ENCODE measurements around the gene FANCC.

The FANCC gene

DNA sequence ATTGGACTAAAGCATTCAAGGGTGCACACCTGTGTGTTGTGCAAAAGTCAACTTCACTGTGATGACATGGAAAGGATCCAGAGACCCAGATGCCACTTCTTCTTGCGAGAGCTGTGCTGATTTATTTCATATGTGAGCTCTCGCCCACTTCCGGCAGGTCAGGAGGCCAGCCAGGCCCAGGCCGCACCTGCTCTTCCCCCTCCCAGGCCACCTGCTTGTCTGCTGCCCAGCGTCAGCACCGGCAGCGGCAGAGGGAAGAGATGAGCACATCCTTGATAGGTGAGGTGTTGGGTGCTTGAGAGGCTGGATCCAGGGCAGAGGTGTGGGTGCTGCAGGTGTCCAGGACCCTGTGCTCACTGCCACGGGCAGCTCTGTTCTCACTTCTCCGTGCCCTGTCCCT is 242.9 kb downstream of the FANCC start:
- TF ChIP-seq, protein P1, sequence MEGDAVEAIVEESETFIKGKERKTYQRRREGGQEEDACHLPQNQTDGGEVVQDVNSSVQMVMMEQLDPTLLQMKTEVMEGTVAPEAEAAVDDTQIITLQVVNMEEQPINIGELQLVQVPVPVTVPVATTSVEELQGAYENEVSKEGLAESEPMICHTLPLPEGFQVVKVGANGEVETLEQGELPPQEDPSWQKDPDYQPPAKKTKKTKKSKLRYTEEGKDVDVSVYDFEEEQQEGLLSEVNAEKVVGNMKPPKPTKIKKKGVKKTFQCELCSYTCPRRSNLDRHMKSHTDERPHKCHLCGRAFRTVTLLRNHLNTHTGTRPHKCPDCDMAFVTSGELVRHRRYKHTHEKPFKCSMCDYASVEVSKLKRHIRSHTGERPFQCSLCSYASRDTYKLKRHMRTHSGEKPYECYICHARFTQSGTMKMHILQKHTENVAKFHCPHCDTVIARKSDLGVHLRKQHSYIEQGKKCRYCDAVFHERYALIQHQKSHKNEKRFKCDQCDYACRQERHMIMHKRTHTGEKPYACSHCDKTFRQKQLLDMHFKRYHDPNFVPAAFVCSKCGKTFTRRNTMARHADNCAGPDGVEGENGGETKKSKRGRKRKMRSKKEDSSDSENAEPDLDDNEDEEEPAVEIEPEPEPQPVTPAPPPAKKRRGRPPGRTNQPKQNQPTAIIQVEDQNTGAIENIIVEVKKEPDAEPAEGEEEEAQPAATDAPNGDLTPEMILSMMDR (conservative IDR thresholded peaks at IDR 0.05; ENCODE audit: low read depth, low read length), result no peak
- no peak overlapping the region for H3K4me3 ChIP-seq (ENCODE audit: low read length)

DNA sequence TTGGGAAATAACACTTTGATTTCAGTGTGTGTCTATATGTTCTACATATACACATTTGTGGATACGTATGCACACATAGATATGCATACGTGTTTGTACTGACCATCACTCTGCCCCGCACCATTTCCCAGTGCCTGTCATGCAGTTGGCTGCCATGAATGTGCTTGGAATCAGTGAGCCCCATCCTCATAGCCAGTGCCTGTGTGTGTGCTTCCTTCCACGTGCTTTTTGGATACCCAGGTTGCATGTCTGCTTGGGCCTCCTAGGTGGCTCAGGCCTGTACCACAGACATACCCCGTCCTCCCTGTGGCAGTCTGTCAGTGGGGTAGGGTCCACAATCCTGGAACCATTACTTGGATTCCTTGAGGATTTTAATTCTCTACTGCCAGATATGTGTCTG is 243.6 kb downstream of the FANCC start:
- no peak for DNase-seq (ENCODE audit: low read depth)
- TF ChIP-seq, protein P1 (conservative IDR thresholded peaks at IDR 0.05; ENCODE audit: low read depth, low read length), result no peak
- H3K4me3 ChIP-seq (ENCODE audit: low read length), result no peak overlapping the region

More for the DNA sequence above, 242.9 kb downstream of the FANCC start:
- no peak for DNase-seq (ENCODE audit: low read depth)

DNA sequence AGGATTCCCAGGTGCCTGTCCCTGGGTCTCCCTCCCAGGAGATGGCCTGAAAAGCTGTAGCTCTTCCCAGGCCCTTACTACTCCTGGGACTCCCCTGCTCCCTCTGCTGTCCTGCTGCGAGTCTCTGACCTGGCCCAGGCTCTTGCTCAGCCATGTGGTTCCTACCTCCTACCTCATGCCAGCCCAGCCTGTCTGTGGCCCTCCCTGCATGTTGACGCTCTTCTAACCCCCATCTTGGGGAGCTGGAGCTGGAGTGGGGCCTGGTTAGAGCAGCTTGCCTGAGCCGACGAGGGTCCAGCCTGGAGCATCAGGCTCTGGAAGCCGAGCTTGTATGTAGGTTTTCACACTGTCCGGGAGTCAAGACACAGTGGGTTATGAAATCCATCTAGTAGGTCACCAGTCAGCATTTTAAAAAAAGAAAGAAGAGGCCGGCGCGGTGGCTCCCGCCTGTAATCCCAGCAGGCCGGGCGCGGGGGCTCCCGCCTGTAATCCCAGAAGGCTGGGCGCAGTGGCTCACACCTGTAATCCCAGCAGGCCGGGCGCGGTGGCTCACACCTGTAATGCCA is 244.4 kb downstream of the FANCC start:
- no peak for DNase-seq (ENCODE audit: low read depth)
- H3K4me3 ChIP-seq (ENCODE audit: low read length), result no peak overlapping the region
- TF ChIP-seq, protein P1 (conservative IDR thresholded peaks at IDR 0.05; ENCODE audit: low read depth, low read length), result peak; percentile 41

DNA sequence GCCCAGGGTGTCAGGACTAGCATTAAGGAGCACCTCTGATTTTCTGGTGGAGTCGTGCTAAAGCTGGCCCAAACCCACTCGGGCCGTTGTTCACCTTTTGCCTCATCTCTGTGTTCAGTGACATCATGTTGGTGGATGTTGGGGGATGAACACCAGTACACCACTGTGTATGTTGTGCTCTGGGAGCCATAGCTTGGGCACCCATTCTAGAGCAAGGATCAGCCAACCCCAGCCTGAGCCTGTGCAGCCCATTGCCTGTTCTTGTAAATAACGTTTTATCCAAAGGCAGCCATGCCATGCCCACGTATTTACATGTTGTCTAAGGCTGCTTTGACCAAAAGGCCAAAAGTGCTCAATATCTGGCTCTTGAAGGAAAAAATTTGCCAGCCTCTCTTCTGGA is 245.6 kb downstream of the FANCC start:
- TF ChIP-seq, protein P1 (conservative IDR thresholded peaks at IDR 0.05; ENCODE audit: low read depth, low read length), result no peak
- no peak for DNase-seq (ENCODE audit: low read depth)
- no peak overlapping the region for H3K4me3 ChIP-seq (ENCODE audit: low read length)

DNA sequence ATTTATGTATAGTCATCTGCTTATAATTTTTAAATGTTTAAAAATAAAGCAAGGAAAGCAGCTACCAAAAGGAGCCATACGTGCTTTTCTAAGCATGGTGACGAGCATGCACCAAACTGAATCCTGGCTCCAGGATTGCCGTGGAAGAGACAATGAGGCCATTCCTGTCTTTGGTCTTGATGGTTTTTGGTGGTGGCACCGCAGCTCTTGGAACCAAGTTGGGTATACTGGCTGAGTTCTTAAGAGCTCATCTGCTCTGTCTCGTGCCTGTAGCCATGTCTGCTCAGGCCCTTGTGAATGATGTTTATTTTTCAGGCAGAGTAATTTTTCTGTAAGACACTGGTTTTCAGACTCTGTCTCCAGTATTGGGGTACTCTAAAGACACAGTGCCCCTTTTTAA is 246.1 kb downstream of the FANCC start:
- TF ChIP-seq, protein P1 (conservative IDR thresholded peaks at IDR 0.05; ENCODE audit: low read depth, low read length), result no peak
- DNase-seq (ENCODE audit: low read depth), result no peak

DNA sequence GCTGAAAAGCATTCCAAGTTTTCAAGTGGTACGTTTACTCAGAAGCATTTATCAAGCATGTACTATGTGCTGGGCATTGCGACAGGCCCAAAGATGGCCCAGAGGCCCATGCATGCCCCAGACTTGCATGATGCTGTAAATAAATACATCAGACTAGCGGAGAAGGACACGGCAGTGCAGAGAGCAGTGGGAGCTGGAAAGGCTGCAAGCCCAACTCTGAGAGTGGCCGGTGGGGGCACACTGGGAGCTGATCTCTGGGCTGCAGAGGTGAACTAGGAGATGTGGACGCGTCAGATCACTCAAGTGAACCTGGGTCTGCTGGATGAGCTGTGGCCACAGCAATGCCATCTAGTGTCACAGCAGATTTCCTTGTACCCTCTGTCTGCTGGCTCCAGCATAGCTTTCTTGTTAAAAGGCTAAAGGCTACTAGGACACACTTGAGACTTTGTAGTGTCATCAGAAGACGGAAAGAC is 246.9 kb downstream of the FANCC start:
- no peak for DNase-seq (ENCODE audit: low read depth)
- TF ChIP-seq, protein P1 (conservative IDR thresholded peaks at IDR 0.05; ENCODE audit: low read depth, low read length), result no peak
- no peak overlapping the region for H3K4me3 ChIP-seq (ENCODE audit: low read length)

More for the DNA sequence above, 246.1 kb downstream of the FANCC start:
- H3K4me3 ChIP-seq (ENCODE audit: low read length), result no peak overlapping the region

DNA sequence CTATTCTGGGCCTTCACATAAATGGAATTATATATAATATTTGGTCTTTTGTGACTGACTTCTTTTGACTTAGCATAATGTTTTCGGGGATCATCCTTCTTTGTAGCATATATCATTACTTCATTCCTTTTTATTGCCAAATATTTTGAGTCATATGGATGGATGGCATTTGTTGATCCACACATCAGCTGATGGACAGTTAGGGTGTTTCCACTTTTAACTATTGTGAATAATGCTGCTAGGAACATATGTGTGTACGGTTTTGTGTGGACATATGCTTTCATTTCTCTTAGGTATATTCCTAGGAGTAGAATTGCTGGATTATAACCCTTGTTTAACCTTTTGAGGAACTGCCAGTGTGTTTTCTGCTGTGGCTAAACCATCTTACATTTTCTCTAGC is 249.6 kb downstream of the FANCC start:
- DNase-seq (ENCODE audit: low read depth), result no peak
- TF ChIP-seq, protein P1 (conservative IDR thresholded peaks at IDR 0.05; ENCODE audit: low read depth, low read length), result no peak
- H3K4me3 ChIP-seq (ENCODE audit: low read length), result no peak overlapping the region

Measured in retinal pigment epithelial cell (primary cell).